Measurements from ENCODE around the gene SASH1. TPM values are rescaled to one million over a fixed set of nuclear protein-coding genes. Genes with fewer than 3 reads are reported as not detected.
"Not testable (repeated sequence)": the region's sequence is repeated elsewhere in the genome, so short reads cannot be mapped to it uniquely, and the experiment has no call there.

The SASH1 gene
- total RNA-seq, 2 donors from 2014 or later, result 0.17 to 0.20 TPM

- DNase-seq (ENCODE audit: low spot score), result no peak
- Mint-ChIP-seq H3K9me3 (peaks cover 13% of the 10 kb centered on the region), H3K4me3 (no peak overlapping the region), H3K36me3 (peaks cover 31% of the 10 kb centered on the region), H3K27ac (no peak overlapping the region), H3K4me1 (ENCODE audit: low read depth in 2 of 2) (no peaks in the 10 kb centered on the region), H3K27me3 (peaks cover 58 to 80% of the 10 kb centered on the region in 2 donors)
- no peak for ATAC-seq
These were observed 241.0 kb downstream of the SASH1 start for GRCh38 chr6:148583631-148584030.

GRCh38 chr6:148585641-148586040 lies 243.0 kb downstream of the SASH1 start:
- not testable (repeated sequence) for H3K4me1 Mint-ChIP-seq (ENCODE audit: low read depth in 2 of 2)

GRCh38 chr6:148590883-148591282 lies 248.2 kb downstream of the SASH1 start:
- Mint-ChIP-seq H3K9me3 (peaks cover 6% of the 10 kb centered on the region), H3K27me3 (peaks cover 35 to 44% of the 10 kb centered on the region in 2 donors), H3K36me3 (peaks cover 10% of the 10 kb centered on the region), H3K4me1 (ENCODE audit: low read depth in 2 of 2) (no peaks in the 10 kb centered on the region), H3K4me3 (no peak overlapping the region), H3K27ac (no peak overlapping the region)
- no peak for DNase-seq (ENCODE audit: low spot score)
- ATAC-seq, result no peak

More at GRCh38 chr6:148585641-148586040, 243.0 kb downstream of the SASH1 start:
- Mint-ChIP-seq H3K27me3 (peaks cover 52 to 64% of the 10 kb centered on the region in 2 donors), H3K9me3 (peaks cover 13% of the 10 kb centered on the region), H3K36me3 (peaks cover 31% of the 10 kb centered on the region)
- not testable (repeated sequence) for DNase-seq (ENCODE audit: low spot score); H3K4me3 Mint-ChIP-seq; H3K27ac Mint-ChIP-seq; ATAC-seq

GRCh38 chr6:148591656-148592055 lies 249.0 kb downstream of the SASH1 start:
- H3K36me3 Mint-ChIP-seq, result peaks cover 3% of the 10 kb centered on the region
- H3K4me1 Mint-ChIP-seq (ENCODE audit: low read depth in 2 of 2), result no peaks in the 10 kb centered on the region
- H3K9me3 Mint-ChIP-seq, result peaks cover 1% of the 10 kb centered on the region
- ATAC-seq (peak in 1 of 2 donors; percentile 54), DNase-seq (ENCODE audit: low spot score) (no peak)
- no peak overlapping the region for H3K27ac Mint-ChIP-seq
- H3K27me3 Mint-ChIP-seq, result peaks cover 29 to 42% of the 10 kb centered on the region in 2 donors
- no peak overlapping the region for H3K4me3 Mint-ChIP-seq

- no peaks in the 10 kb centered on the region for H3K4me1 Mint-ChIP-seq (ENCODE audit: low read depth in 2 of 2)
- no peaks in the 10 kb centered on the region for H3K36me3 Mint-ChIP-seq
- H3K27me3 Mint-ChIP-seq, result peaks cover 26 to 48% of the 10 kb centered on the region in 2 donors
- H3K27ac Mint-ChIP-seq, result no peak overlapping the region
- ATAC-seq, result no peak
- no peak for DNase-seq (ENCODE audit: low spot score)
- H3K9me3 Mint-ChIP-seq, result no peaks in the 10 kb centered on the region
- H3K4me3 Mint-ChIP-seq, result no peak overlapping the region
These were observed 250.6 kb downstream of the SASH1 start for GRCh38 chr6:148593130-148593812.

GRCh38 chr6:148593813-148594170 lies 251.2 kb downstream of the SASH1 start:
- Mint-ChIP-seq H3K27ac (no peak overlapping the region), H3K36me3 (no peaks in the 10 kb centered on the region), H3K9me3 (no peaks in the 10 kb centered on the region), H3K4me3 (no peak overlapping the region), H3K4me1 (ENCODE audit: low read depth in 2 of 2) (no peaks in the 10 kb centered on the region), H3K27me3 (peaks cover 28 to 51% of the 10 kb centered on the region in 2 donors)
- DNase-seq (ENCODE audit: low spot score) (no peak), ATAC-seq (no peak)

GRCh38 chr6:148595550-148595949 lies 252.9 kb downstream of the SASH1 start:
- no peak for ATAC-seq
- H3K4me3 Mint-ChIP-seq, result no peak overlapping the region
- DNase-seq (ENCODE audit: low spot score), result no peak
- no peaks in the 10 kb centered on the region for H3K36me3 Mint-ChIP-seq
- H3K27me3 Mint-ChIP-seq, result peaks cover 24 to 52% of the 10 kb centered on the region in 2 donors
- H3K27ac Mint-ChIP-seq, result no peak overlapping the region
- no peaks in the 10 kb centered on the region for H3K9me3 Mint-ChIP-seq
- H3K4me1 Mint-ChIP-seq (ENCODE audit: low read depth in 2 of 2), result no peaks in the 10 kb centered on the region

GRCh38 chr6:148596891-148597455 lies 254.3 kb downstream of the SASH1 start:
- no peak for DNase-seq (ENCODE audit: low spot score)
- no peak for ATAC-seq
- peaks cover 32 to 54% of the 10 kb centered on the region in 2 donors for H3K27me3 Mint-ChIP-seq
- no peak overlapping the region for H3K4me3 Mint-ChIP-seq
- H3K27ac Mint-ChIP-seq, result no peak overlapping the region
- peaks cover under 1% of the 10 kb centered on the region for H3K36me3 Mint-ChIP-seq
- no peaks in the 10 kb centered on the region for H3K4me1 Mint-ChIP-seq (ENCODE audit: low read depth in 2 of 2)
- H3K9me3 Mint-ChIP-seq, result peaks cover 7% of the 10 kb centered on the region

- Mint-ChIP-seq H3K27me3 (peaks cover 32 to 63% of the 10 kb centered on the region in 2 donors), H3K27ac (no peak overlapping the region), H3K9me3 (peaks cover 10% of the 10 kb centered on the region), H3K36me3 (peaks cover 4% of the 10 kb centered on the region), H3K4me3 (no peak overlapping the region), H3K4me1 (ENCODE audit: low read depth in 2 of 2) (peaks cover 0 to 5% of the 10 kb centered on the region in 2 donors)
- ATAC-seq (no peak), DNase-seq (ENCODE audit: low spot score) (no peak)
These were observed 256.1 kb downstream of the SASH1 start for GRCh38 chr6:148598724-148599123.

- Mint-ChIP-seq H3K36me3 (peaks cover 4% of the 10 kb centered on the region), H3K9me3 (peaks cover 10% of the 10 kb centered on the region), H3K4me3 (no peak overlapping the region), H3K27ac (no peak overlapping the region), H3K4me1 (ENCODE audit: low read depth in 2 of 2) (peaks cover 0 to 5% of the 10 kb centered on the region in 2 donors), H3K27me3 (peaks cover 33 to 61% of the 10 kb centered on the region in 2 donors)
- ATAC-seq (no peak), DNase-seq (ENCODE audit: low spot score) (no peak)
These were observed 257.4 kb downstream of the SASH1 start for GRCh38 chr6:148599967-148600426.
